ENCODE measurements around the gene PCDH9.

- TF ChIP-seq CTCF (IDR thresholded peaks at IDR 0.05; ENCODE audit: low read depth, low read length) (no peak), EZH2phosphoT487 (IDR thresholded peaks at IDR 0.05; ENCODE audit: low read depth) (no peak)
These were observed 262.1 kb downstream of the PCDH9 start for GRCh38 chr13:66967811-66968597.

Measured in OCI-LY3 (cell line).